WTC11 (cell line): ENCODE measurements around the gene SLC25A25. TPM values are rescaled to one million over a fixed set of nuclear protein-coding genes. Genes with fewer than 3 reads are reported as not detected.

ENCODE experiments used
- ATAC-seq: fragments of 200-7000 bp; cut with Tn5 transposase; 2 replicates; pipeline ENCODE4 v1.10.0; 2021; ENCODE audit warnings: mild to moderate bottlenecking, moderate library complexity
- CTCF ChIA-PET: fragments of 300-600 bp; sonication (Branson Sonifier 250); formaldehyde crosslinking; loops from one replicate; lab custom pipeline; 2021; ENCODE audit warnings: antibody characterized with exemption; lab: Charles Lee
- POLR2A ChIA-PET: fragments of 350-600 bp; sonication (Branson Sonifier 250); formaldehyde crosslinking; loops from one replicate; lab custom pipeline; 2021; ENCODE audit warnings: antibody characterized with exemption; lab: Charles Lee
- DNase-seq: peaks from one replicate; pipeline ENCODE4 v3.0.0; 2021; ENCODE audit warnings: low spot score
- H3K27ac Mint-ChIP-seq: 2 replicates; pipeline ENCODE4 v1.8.0; 2021; ENCODE audit warnings: mixed read lengths
- H3K27me3 Mint-ChIP-seq: 2 replicates; pipeline ENCODE4 v1.8.0; 2021; ENCODE audit warnings: low read depth, mild to moderate bottlenecking, moderate library complexity, mixed read lengths
- H3K36me3 Mint-ChIP-seq: 2 replicates; pipeline ENCODE4 v1.8.0; 2021; ENCODE audit warnings: mixed read lengths
- H3K4me1 Mint-ChIP-seq: 2 replicates; pipeline ENCODE4 v1.8.0; 2022; ENCODE audit warnings: mixed read lengths
- H3K4me3 Mint-ChIP-seq: 2 replicates; pipeline ENCODE4 v1.8.0; 2021; ENCODE audit warnings: mild to moderate bottlenecking, moderate library complexity, mixed read lengths
- H3K9me3 Mint-ChIP-seq: 2 replicates; pipeline ENCODE4 v1.8.0; 2021; ENCODE audit warnings: mixed read lengths
- AR ChIP-seq: fragments of 250-450 bp; sonication (Bioruptor Pico); IDR thresholded peaks from 2 replicates; pipeline ENCODE4 v1.9.0; 2021; ENCODE audit warnings: mild to moderate bottlenecking
- ATF2 ChIP-seq: sonication (generic); formaldehyde crosslinking; IDR thresholded peaks from 2 replicates; pipeline ENCODE4 v1.8.1; 2022; ENCODE audit warnings: low read depth, missing genetic modification reagents, borderline replicate concordance
- CBFB ChIP-seq: sonication (generic); formaldehyde crosslinking; IDR thresholded peaks from 2 replicates; pipeline ENCODE4 v1.8.1; 2022; ENCODE audit warnings: mild to moderate bottlenecking, low read depth, missing genetic modification reagents
- E2F4 ChIP-seq: sonication (generic); formaldehyde crosslinking; IDR thresholded peaks from 2 replicates; pipeline ENCODE4 v1.8.1; 2022; ENCODE audit warnings: low read depth, mild to moderate bottlenecking, moderate library complexity, missing genetic modification reagents, borderline replicate concordance
- FOXP4 ChIP-seq: sonication (generic); formaldehyde crosslinking; IDR thresholded peaks from 2 replicates; pipeline ENCODE4 v1.8.0; 2022; ENCODE audit warnings: mild to moderate bottlenecking, missing genetic modification reagents
- GABPB1 ChIP-seq: sonication (generic); formaldehyde crosslinking; IDR thresholded peaks from 2 replicates; pipeline ENCODE4 v1.8.1; 2023; ENCODE audit warnings: mild to moderate bottlenecking, missing genetic modification reagents
- GRHL2 ChIP-seq: fragments of 250-450 bp; sonication (Bioruptor Pico); IDR thresholded peaks from 2 replicates; pipeline ENCODE4 v1.8.0; 2022; ENCODE audit warnings: mild to moderate bottlenecking, moderate library complexity; ENCODE audit not compliant: insufficient replicate concordance, severe bottlenecking
- GTF2I ChIP-seq: fragments of 250-450 bp; sonication (Bioruptor Pico); conservative IDR thresholded peaks from 2 replicates; pipeline ENCODE4 v1.4.0; 2021; ENCODE audit warnings: mild to moderate bottlenecking
- HMGA2 ChIP-seq: fragments of 250-450 bp; sonication (Bioruptor Pico); IDR thresholded peaks from 2 replicates; pipeline ENCODE4 v1.4.0; 2021; ENCODE audit warnings: mild to moderate bottlenecking, moderate library complexity
- JAZF1 ChIP-seq: fragments of 250-450 bp; sonication (Bioruptor Pico); IDR thresholded peaks from 2 replicates; pipeline ENCODE4 v1.9.0; 2021; ENCODE audit warnings: moderate library complexity, mild to moderate bottlenecking, inconsistent platforms
- NR1H2 ChIP-seq: sonication (generic); formaldehyde crosslinking; IDR thresholded peaks from 2 replicates; pipeline ENCODE4 v1.9.0; 2021; ENCODE audit warnings: mild to moderate bottlenecking, moderate library complexity, missing genetic modification reagents
- PRRX2 ChIP-seq: fragments of 250-450 bp; sonication (Bioruptor Pico); IDR thresholded peaks from 2 replicates; pipeline ENCODE4 v1.8.0; 2021; ENCODE audit warnings: mild to moderate bottlenecking
- TP53 ChIP-seq: sonication (generic); formaldehyde crosslinking; IDR thresholded peaks from 2 replicates; pipeline ENCODE4 v1.8.1; 2023; ENCODE audit warnings: mild to moderate bottlenecking, missing genetic modification reagents
- ZNF138 ChIP-seq: sonication (generic); formaldehyde crosslinking; conservative IDR thresholded peaks from 2 replicates; pipeline ENCODE4 v1.8.1; 2022; ENCODE audit warnings: mild to moderate bottlenecking, moderate library complexity, missing genetic modification reagents
- ZNF317 ChIP-seq: sonication (generic); formaldehyde crosslinking; IDR thresholded peaks from 2 replicates; pipeline ENCODE4 v1.8.1; 2023; ENCODE audit warnings: low read depth, mild to moderate bottlenecking, moderate library complexity, missing genetic modification reagents, borderline replicate concordance
- ZNF425 ChIP-seq: fragments of 250-450 bp; sonication (Bioruptor Pico); conservative IDR thresholded peaks from 2 replicates; pipeline ENCODE4 v1.9.0; 2021; ENCODE audit warnings: mild to moderate bottlenecking
- ZNF512 ChIP-seq: sonication (generic); formaldehyde crosslinking; IDR thresholded peaks from 2 replicates; pipeline ENCODE4 v1.8.1; 2022; ENCODE audit warnings: missing genetic modification reagents, borderline replicate concordance
- total RNA-seq: library from RNA; stranded (reverse); gene quantifications from 3 replicates; pipeline ENCODE4 v1.2.3, GENCODE V29; 2021

Gene SLC25A25
- total RNA-seq, 1 experiment from 2014 or later: 17.4 TPM

- peaks cover 5% of the 10 kb centered on the region for H3K36me3 Mint-ChIP-seq
- ChIA-PET CTCF (interaction anchor here (1.1 to 2.1 kb wide), 3 partner anchors 40 to 134 kb away, joined by 4 to 9 read pairs (median 9); no protein-coding TSS in a partner anchor), POLR2A (no interaction called here)
- H3K9me3 Mint-ChIP-seq: no peaks in the 10 kb centered on the region
- peak overlapping the region; percentile 75 for H3K27ac Mint-ChIP-seq
- H3K27me3 Mint-ChIP-seq: no peaks in the 10 kb centered on the region
- H3K4me1 Mint-ChIP-seq: peaks cover 32% of the 10 kb centered on the region
- DNase-seq (no peak), ATAC-seq (no peak)
- no peak overlapping the region for H3K4me3 Mint-ChIP-seq
- TF ChIP-seq GTF2I (CRISPR knock-in tag) (no peak), PRRX2 (CRISPR knock-in tag) (no peak), NR1H2 (CRISPR knock-in tag) (no peak), GABPB1 (CRISPR knock-in tag) (no peak), TP53 (CRISPR knock-in tag) (no peak)
These were observed 9.9 kb downstream of the SLC25A25 start for GRCh38 chr9:128077847-128078503.

GRCh38 chr9:128078504-128079434 is 10.7 kb downstream of the SLC25A25 start:
- peaks cover 5% of the 10 kb centered on the region for H3K36me3 Mint-ChIP-seq
- DNase-seq (no peak), ATAC-seq (no peak)
- H3K27me3 Mint-ChIP-seq: no peaks in the 10 kb centered on the region
- no peak overlapping the region for H3K4me3 Mint-ChIP-seq
- peaks cover 29% of the 10 kb centered on the region for H3K4me1 Mint-ChIP-seq
- H3K27ac Mint-ChIP-seq: peak overlapping the region; percentile 75
- TF ChIP-seq AR (CRISPR knock-in tag): no peak
- TF ChIP-seq E2F4 (CRISPR knock-in tag): no peak
- TF ChIP-seq JAZF1 (CRISPR knock-in tag): no peak
- no peak for TF ChIP-seq TP53 (CRISPR knock-in tag)
- TF ChIP-seq HMGA2 (CRISPR knock-in tag): no peak
- TF ChIP-seq ZNF138 (CRISPR knock-in tag): no peak
- no peak for TF ChIP-seq GRHL2
- TF ChIP-seq, all 79 proteins: peak for 0
- POLR2A ChIA-PET: interaction anchor here (0.7 kb wide), 1 partner anchor 149 kb away, joined by 11 read pairs; no protein-coding TSS in a partner anchor
- H3K9me3 Mint-ChIP-seq: no peaks in the 10 kb centered on the region
- CTCF ChIA-PET: interaction anchor here (1.0 to 2.1 kb wide), 4 partner anchors 39 to 136 kb away, joined by 4 to 9 read pairs (median 6); no protein-coding TSS in a partner anchor

GRCh38 chr9:128080206-128080605 is 12.2 kb downstream of the SLC25A25 start:
- H3K27me3 Mint-ChIP-seq: no peaks in the 10 kb centered on the region
- TF ChIP-seq ZNF317 (CRISPR knock-in tag) (no peak), FOXP4 (no peak), ZNF512 (no peak), ZNF425 (CRISPR knock-in tag) (no peak), ATF2 (CRISPR knock-in tag) (no peak), NR1H2 (CRISPR knock-in tag) (no peak), CBFB (CRISPR knock-in tag) (no peak), GABPB1 (CRISPR knock-in tag) (no peak)

More at GRCh38 chr9:128080206-128080605, 12.2 kb downstream of the SLC25A25 start:
- DNase-seq (no peak), ATAC-seq (no peak)
- Mint-ChIP-seq H3K9me3 (no peaks in the 10 kb centered on the region), H3K27ac (no peak overlapping the region), H3K4me1 (peaks cover 32% of the 10 kb centered on the region), H3K36me3 (peaks cover 5% of the 10 kb centered on the region), H3K4me3 (no peak overlapping the region)
- CTCF ChIA-PET: interaction anchor here (1.3 to 2.0 kb wide), 3 partner anchors 37 to 359 kb away, joined by 3 to 8 read pairs (median 6); no protein-coding TSS in a partner anchor
- POLR2A ChIA-PET: no interaction called here
